GM12873 (cell line): ENCODE data around the gene CLDN11.

Experiments
- TF ChIP-seq, protein P1 (sequence below): IDR thresholded peaks from 2 replicates; pipeline ENCODE4 v1.5.1; 2012; ENCODE audit warnings: low read depth, mild to moderate bottlenecking, moderate library complexity, low read length, control low read depth; ENCODE audit not compliant: insufficient read depth; ENCODE audit errors: missing control alignments

Gene CLDN11

DNA sequence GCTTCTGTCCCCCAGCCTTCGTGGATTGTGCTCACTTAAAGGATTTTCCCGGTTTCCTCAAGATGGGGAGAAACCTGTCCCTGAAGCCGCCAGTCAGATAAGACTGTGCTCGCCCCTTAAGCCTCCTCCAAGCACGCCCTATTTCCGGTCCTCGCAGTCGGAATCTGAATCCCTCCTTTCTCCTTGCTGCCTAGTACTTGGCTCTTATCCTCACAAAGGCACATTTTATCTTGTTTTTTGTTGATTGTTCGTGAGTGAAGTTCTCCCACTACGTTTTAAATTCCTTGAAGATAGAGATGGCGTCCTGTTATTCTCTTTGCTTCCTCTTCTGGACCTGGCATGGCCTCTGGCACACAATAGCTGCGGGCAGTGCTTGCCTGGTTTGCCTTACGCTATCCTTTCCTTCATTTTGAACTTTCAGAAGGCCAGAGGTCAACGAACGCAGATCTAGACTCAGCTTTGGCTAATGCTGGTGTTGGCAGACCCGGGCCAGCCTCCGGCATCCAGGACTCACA lies 1.7 kb downstream of the CLDN11 start:
- TF ChIP-seq, protein P1, sequence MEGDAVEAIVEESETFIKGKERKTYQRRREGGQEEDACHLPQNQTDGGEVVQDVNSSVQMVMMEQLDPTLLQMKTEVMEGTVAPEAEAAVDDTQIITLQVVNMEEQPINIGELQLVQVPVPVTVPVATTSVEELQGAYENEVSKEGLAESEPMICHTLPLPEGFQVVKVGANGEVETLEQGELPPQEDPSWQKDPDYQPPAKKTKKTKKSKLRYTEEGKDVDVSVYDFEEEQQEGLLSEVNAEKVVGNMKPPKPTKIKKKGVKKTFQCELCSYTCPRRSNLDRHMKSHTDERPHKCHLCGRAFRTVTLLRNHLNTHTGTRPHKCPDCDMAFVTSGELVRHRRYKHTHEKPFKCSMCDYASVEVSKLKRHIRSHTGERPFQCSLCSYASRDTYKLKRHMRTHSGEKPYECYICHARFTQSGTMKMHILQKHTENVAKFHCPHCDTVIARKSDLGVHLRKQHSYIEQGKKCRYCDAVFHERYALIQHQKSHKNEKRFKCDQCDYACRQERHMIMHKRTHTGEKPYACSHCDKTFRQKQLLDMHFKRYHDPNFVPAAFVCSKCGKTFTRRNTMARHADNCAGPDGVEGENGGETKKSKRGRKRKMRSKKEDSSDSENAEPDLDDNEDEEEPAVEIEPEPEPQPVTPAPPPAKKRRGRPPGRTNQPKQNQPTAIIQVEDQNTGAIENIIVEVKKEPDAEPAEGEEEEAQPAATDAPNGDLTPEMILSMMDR: no peak

DNA sequence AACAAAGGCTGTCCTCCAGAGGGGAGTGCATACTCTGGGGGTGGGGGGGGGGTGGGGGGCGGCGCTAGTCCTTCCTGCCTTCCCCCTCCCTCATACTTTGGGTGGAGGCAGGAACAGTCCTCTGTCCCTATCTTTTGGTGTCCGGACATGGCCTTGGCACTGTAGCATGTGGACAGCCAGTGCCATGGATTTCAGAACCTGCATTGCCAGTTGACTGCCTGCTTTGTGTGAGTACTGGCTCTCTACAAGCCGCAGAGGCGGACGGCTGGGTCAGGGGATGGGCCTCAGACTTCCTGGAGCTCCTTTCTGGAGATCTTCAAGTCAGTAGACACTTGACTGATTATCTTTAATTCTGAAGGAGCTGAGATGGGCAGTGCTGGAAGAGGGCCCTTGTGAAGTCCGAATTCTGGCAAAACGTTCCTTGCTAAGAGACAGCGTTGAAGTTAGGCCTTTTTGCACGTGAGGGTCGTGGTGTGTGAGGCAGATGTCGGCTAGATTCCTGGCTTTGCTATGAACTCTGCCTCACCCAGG lies 2.5 kb downstream of the CLDN11 start:
- TF ChIP-seq, protein P1: no peak

DNA sequence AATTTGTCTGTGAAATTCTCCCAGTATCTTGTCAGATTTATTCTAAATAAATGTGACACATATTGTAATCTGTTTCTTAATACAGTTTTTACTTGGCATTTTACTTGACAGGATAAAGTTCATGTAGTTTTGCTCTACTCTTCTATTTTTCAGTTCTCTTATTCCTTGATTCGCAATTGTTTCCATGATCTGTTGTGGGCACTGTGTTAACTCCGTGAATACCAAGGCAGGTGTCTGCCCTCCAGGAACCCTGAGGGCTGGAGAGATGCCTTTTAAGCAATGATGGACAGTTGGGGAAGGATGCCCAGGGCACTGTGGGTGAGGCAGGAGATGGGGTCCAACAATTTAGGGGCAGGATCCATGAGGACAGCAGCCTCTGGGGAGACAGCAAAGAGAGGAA lies 3.1 kb downstream of the CLDN11 start:
- TF ChIP-seq, protein P1: no peak

DNA sequence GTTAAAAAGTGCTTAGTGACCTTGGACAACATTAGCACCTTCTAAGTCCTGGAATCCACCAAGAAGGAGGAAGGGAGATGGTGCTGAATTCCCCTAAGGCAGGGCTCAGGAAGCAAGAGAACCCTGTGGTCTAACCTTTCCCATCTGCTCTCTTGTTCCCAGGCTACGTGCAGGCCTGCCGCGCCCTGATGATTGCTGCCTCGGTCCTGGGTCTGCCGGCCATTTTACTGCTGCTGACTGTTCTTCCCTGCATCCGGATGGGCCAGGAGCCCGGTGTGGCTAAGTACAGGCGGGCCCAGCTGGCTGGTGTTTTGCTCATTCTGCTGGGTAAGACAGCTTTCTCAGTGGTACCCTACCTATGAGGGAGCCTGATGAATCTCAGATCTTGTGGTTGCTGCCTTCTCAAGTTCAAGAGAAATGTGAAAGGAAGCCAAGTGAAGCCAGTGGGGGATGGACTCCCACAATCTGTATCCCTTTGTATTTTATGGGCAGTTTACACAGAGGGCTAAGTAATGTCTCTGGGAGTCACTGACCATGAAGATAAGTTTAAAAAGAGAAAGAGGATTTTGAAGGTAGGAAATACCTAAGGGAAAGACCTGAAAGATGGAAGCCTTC lies 4.4 kb downstream of the CLDN11 start:
- TF ChIP-seq, protein P1: no peak

DNA sequence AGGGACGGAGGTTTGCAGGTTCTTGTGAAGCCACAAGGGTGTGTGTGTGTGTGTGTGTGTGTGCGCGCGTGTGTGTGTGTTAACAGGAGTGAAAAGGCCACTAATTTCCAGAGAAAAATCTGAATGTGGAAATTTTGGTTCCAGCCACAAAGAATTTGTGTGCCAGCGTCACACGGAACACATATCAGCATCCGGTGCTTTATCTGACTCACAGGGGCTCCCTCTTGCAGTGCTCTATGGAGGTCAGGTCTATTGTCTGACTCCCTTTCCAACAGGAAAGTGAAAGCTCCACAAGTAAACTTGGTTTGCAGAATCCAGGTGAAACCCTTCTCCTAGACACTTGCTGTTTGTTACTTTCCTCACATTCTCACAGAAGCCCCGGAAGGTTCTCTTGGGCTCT lies 6.2 kb downstream of the CLDN11 start:
- TF ChIP-seq, protein P1: no peak

DNA sequence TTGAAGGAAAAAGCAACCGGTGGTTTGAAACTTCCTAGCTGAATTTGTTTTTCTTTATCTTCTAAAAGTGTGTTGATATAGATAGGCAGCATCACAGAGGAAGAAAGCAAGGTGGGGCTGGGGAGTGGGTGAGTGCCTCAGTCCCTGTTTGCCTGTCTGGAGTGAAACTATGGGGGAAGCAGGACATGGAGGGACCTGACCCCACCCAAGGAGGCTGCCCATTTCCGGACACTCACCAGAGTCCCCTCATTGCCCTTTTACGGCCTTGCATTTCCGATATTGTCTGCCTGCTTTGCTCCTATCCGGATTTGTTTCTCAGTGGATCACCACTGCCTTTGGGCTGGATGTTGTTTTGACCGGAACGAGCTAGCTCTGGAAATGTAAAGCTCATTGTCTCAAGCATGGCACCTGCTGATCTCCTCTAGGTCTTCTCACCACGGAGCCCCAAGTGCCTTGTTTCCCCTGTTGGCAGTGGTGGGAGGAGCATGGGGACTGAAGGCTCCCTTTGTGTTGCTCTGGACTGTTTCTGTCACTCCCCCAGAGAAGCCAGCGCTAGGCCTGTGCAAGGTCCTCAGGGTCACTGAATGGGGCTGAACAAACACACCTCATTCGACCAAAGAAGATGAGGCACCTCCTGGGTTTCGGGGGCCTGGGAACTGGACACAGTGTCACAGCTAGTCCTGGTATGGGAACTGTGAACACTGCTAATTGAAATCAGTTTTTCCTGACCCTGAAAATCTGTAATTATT lies 7.0 kb downstream of the CLDN11 start:
- TF ChIP-seq, protein P1: no peak

DNA sequence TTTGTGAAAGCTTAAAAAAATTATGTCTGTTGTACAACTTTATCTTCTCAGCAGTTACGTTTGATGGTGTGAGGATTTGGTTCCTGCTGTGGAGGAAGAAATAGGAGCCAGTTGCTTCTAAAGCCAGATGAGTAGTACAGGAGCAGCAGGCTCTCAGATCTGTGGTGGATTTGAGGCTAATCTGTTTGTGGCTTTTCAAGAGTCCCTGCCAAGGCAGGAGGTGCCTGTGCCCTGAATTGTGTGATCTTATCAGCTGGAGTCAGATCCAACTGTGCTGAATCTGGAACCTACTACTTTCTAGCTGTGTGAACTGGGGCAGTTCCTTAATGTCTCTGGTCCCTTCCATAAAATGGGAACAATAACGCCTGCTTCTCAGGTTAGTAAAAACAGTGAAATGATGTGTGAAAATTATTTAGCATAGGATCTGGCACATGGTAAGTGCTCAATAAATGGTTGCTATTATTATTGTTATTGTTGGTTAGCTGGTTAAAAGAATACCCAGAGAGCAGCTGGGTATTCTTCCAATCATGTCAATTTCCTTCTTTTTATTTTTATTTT lies 7.7 kb downstream of the CLDN11 start:
- TF ChIP-seq, protein P1: no peak
